Smooth muscle cell (in vitro differentiated cells): Measurements from ENCODE around the gene NR3C1. TPM values are rescaled to one million over a fixed set of nuclear protein-coding genes. Genes with fewer than 3 reads are reported as not detected.

Source experiments
- DNase-seq: peaks from one replicate; lab custom pipeline; 2025; ENCODE audit not compliant: unreplicated experiment; lab: John Stamatoyannopoulos, UW
- H2AFZ ChIP-seq: fragments of 200-600 bp; sonication (generic); 2 replicates; pipeline ENCODE4 v1.6.0; 2016; ENCODE audit warnings: antibody characterized with exemption, low read depth, mild to moderate bottlenecking
- H3F3A ChIP-seq: fragments of 200-600 bp; sonication (generic); 2 replicates; pipeline ENCODE4 v1.6.0; 2017; ENCODE audit warnings: antibody characterized with exemption, low read depth
- H3K27ac ChIP-seq: fragments of 200-600 bp; sonication (generic); 2 replicates; pipeline ENCODE4 v1.5.1; 2016; ENCODE audit warnings: low read depth, mild to moderate bottlenecking
- H3K27me3 ChIP-seq: fragments of 200-600 bp; sonication (generic); 2 replicates; pipeline ENCODE4 v1.6.1; 2016; ENCODE audit warnings: low read depth, mild to moderate bottlenecking
- H3K36me3 ChIP-seq: fragments of 200-600 bp; sonication (generic); 2 replicates; pipeline ENCODE4 v1.5.1; 2016; ENCODE audit warnings: low read depth
- H3K4me1 ChIP-seq: fragments of 200-600 bp; sonication (generic); 2 replicates; pipeline ENCODE4 v1.5.1; 2016; ENCODE audit warnings: low read depth
- H3K4me2 ChIP-seq: fragments of 200-600 bp; sonication (generic); 2 replicates; pipeline ENCODE4 v1.6.0; 2016; ENCODE audit warnings: mild to moderate bottlenecking
- H3K4me3 ChIP-seq: fragments of 200-600 bp; sonication (generic); 2 replicates; pipeline ENCODE4 v1.5.1; 2016; ENCODE audit warnings: mild to moderate bottlenecking
- H3K79me2 ChIP-seq: fragments of 200-600 bp; sonication (generic); 2 replicates; pipeline ENCODE4 v1.6.0; 2016; ENCODE audit warnings: low read depth, mild to moderate bottlenecking
- H3K9ac ChIP-seq: fragments of 200-600 bp; sonication (generic); 2 replicates; pipeline ENCODE4 v1.6.0; 2016; ENCODE audit warnings: low read depth
- H3K9me3 ChIP-seq: fragments of 200-600 bp; sonication (generic); replicated peaks from 2 replicates; pipeline ENCODE4 v1.5.1; 2016; ENCODE audit warnings: low read depth
- H4K20me1 ChIP-seq: fragments of 200-600 bp; sonication (generic); 2 replicates; pipeline ENCODE4 v1.6.0; 2016; ENCODE audit warnings: low read depth
- CTCF ChIP-seq: fragments of 200-600 bp; sonication (generic); IDR thresholded peaks from 2 replicates; pipeline ENCODE4 v1.5.1; 2017; ENCODE audit warnings: borderline replicate concordance, mild to moderate bottlenecking, antibody characterized with exemption; ENCODE audit not compliant: insufficient read depth, poor library complexity, severe bottlenecking
- WGBS: methylation state at CpG from one replicate; pipeline ENCODE4 v1.1.7; 2016; ENCODE audit warnings: low lambda C conversion rate; 5-methylcytosine and 5-hydroxymethylcytosine counted together
- polyA plus RNA-seq: library from polyadenylated mRNA; unstranded; fragments of >200 nt; fragmentation: Nextera tagmentation; extraction: Ambion mirVana; gene quantifications from 2 replicates; pipeline ENCODE4 v1.2.1, GENCODE V29; 2016
- total RNA-seq: library from RNA; depleted of rRNA; stranded (reverse); fragments of >200 nt; gene quantifications from 2 replicates; pipeline ENCODE4 v1.2.3, GENCODE V29; 2014

Gene NR3C1
- total and polyA plus RNA-seq, 2 experiments from 2014 or later = 76.5 to 101 TPM

- no peak overlapping the region for H3K27ac ChIP-seq
- no peak for TF ChIP-seq CTCF
- H3K4me3 ChIP-seq = no peak overlapping the region
- DNase-seq = no peak
- H3K4me1 ChIP-seq = no peaks in the 10 kb centered on the region
- H3K4me2 ChIP-seq = no peak overlapping the region
- H2AFZ ChIP-seq = no peak overlapping the region
- peaks cover 13% of the 10 kb centered on the region for H3K36me3 ChIP-seq
- peaks cover 3% of the 10 kb centered on the region for H3K79me2 ChIP-seq
- H3F3A ChIP-seq = no peaks in the 10 kb centered on the region
- H3K9me3 ChIP-seq = no peaks in the 10 kb centered on the region
- no peaks in the 10 kb centered on the region for H4K20me1 ChIP-seq
- WGBS = 97% methylated on average over 3 of the region's 3 CpGs
- H3K27me3 ChIP-seq = no peaks in the 10 kb centered on the region
- H3K9ac ChIP-seq = no peak overlapping the region
Measured at GRCh38 chr5:143281226-143281625, 122.3 kb downstream of the NR3C1 start.

- TF ChIP-seq CTCF = no peak
- no peak for DNase-seq
- H3F3A ChIP-seq = no peaks in the 10 kb centered on the region
- no peak overlapping the region for H3K9ac ChIP-seq
- no peaks in the 10 kb centered on the region for H3K79me2 ChIP-seq
- no peak overlapping the region for H2AFZ ChIP-seq
- WGBS = 28% methylated on average over 2 of the region's 2 CpGs
- no peaks in the 10 kb centered on the region for H3K4me1 ChIP-seq
- peaks cover 7% of the 10 kb centered on the region for H3K36me3 ChIP-seq
- no peak overlapping the region for H3K27ac ChIP-seq
- no peak overlapping the region for H3K4me3 ChIP-seq
- no peak overlapping the region for H3K4me2 ChIP-seq
- no peaks in the 10 kb centered on the region for H3K9me3 ChIP-seq
- no peaks in the 10 kb centered on the region for H4K20me1 ChIP-seq
- no peaks in the 10 kb centered on the region for H3K27me3 ChIP-seq
Measured at GRCh38 chr5:143279698-143280097, 123.8 kb downstream of the NR3C1 start.

GRCh38 chr5:143277536-143277935 is 126.0 kb downstream of the NR3C1 start:
- Histone ChIP-seq H3K27ac (no peak overlapping the region), H3K9ac (no peak overlapping the region), H4K20me1 (no peaks in the 10 kb centered on the region), H3K36me3 (peaks cover 3% of the 10 kb centered on the region), H3K4me3 (no peak overlapping the region), H3F3A (no peaks in the 10 kb centered on the region), H3K9me3 (no peaks in the 10 kb centered on the region), H3K27me3 (no peaks in the 10 kb centered on the region), H3K79me2 (no peaks in the 10 kb centered on the region), H2AFZ (no peak overlapping the region), H3K4me2 (no peak overlapping the region), H3K4me1 (no peaks in the 10 kb centered on the region)
- 93% methylated on average over 2 of the region's 2 CpGs for WGBS
- TF ChIP-seq CTCF = no peak
- DNase-seq = no peak

- no peak overlapping the region for H3K9ac ChIP-seq
- no peaks in the 10 kb centered on the region for H3K9me3 ChIP-seq
- no peak overlapping the region for H2AFZ ChIP-seq
- H3K4me3 ChIP-seq = no peak overlapping the region
- peaks cover 3% of the 10 kb centered on the region for H3K36me3 ChIP-seq
- 94% methylated on average over 6 of the region's 6 CpGs for WGBS
- H3K4me2 ChIP-seq = no peak overlapping the region
- no peak for DNase-seq
- H3K27me3 ChIP-seq = no peaks in the 10 kb centered on the region
- no peaks in the 10 kb centered on the region for H3F3A ChIP-seq
- no peaks in the 10 kb centered on the region for H3K4me1 ChIP-seq
- no peak overlapping the region for H3K27ac ChIP-seq
- H4K20me1 ChIP-seq = no peaks in the 10 kb centered on the region
- no peak for TF ChIP-seq CTCF
- no peaks in the 10 kb centered on the region for H3K79me2 ChIP-seq
Measured at GRCh38 chr5:143275512-143276363, 127.7 kb downstream of the NR3C1 start.
